ENCODE measurements around the gene TTC23L. TPM values are rescaled to one million over a fixed set of nuclear protein-coding genes. Genes with fewer than 3 reads are reported as not detected.

TTC23L gene
- total RNA-seq, 1 experiment from 2014 or later, result 1.9 TPM

GRCh38 chr5:34849253-34849652 lies 10.3 kb downstream of the TTC23L start:
- Mint-ChIP-seq H3K4me1 (peaks cover 11% of the 10 kb centered on the region), H3K4me3 (no peak overlapping the region), H3K27me3 (ENCODE audit: low read depth) (no peaks in the 10 kb centered on the region; the same call in 1 of the 2 replicates), H3K9me3 (peaks cover 12% of the 10 kb centered on the region), H3K36me3 (peaks cover 9% of the 10 kb centered on the region), H3K27ac (no peak overlapping the region)
- no peak for ATAC-seq
- ChIA-PET CTCF (no interaction called here), POLR2A (no interaction called here)
- DNase-seq (ENCODE audit: low spot score), result no peak
- TF ChIP-seq, protein P1, sequence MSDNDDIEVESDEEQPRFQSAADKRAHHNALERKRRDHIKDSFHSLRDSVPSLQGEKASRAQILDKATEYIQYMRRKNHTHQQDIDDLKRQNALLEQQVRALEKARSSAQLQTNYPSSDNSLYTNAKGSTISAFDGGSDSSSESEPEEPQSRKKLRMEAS (CRISPR knock-in tag; IDR thresholded peaks at IDR 0.05), result no peak
- no peak for TF ChIP-seq JAZF1 (CRISPR knock-in tag; IDR thresholded peaks at IDR 0.05)
- no peak for TF ChIP-seq PRRX2 (CRISPR knock-in tag; IDR thresholded peaks at IDR 0.05)
- TF ChIP-seq, protein P2, sequence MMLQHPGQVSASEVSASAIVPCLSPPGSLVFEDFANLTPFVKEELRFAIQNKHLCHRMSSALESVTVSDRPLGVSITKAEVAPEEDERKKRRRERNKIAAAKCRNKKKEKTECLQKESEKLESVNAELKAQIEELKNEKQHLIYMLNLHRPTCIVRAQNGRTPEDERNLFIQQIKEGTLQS (CRISPR knock-in tag; conservative IDR thresholded peaks at IDR 0.05), result no peak

DNA sequence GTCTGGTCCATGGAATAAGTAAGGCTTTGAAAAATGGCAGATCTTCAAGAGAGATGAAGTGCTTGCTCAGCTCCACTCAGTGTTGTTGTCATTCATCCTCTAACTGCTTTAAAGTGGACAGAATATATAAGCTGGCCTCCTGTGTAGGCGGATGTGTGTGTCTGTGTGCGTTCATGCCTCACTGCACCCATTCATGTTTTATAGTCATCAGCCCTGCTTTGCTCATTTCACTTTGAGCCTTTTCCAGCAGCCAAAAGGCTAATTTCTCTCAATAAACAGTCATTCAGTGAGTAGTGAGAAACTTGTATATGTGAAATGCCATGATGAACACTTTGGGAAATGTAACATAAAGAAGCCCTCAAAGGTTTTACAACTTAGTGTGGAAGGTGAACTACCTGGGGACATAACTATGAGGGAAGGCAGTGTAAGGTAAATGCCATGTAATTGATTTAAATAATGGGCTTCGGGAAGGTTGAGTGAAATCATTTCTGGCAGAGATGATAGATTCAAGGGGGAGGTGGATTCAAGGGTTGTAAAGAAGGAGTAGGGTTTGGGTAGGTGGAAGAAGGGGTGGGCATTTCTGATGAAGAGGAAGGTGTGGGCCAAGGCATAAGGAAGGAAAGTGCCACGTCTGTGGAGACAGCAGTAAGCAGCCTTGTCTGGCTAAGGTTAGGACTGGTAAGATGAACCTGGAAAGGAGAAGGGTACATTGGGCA lies 15.7 kb downstream of the TTC23L start:
- ChIA-PET POLR2A (no interaction called here), CTCF (no interaction called here)
- no peak for ATAC-seq
- peaks cover 9% of the 10 kb centered on the region for H3K36me3 Mint-ChIP-seq
- H3K4me3 Mint-ChIP-seq, result no peak overlapping the region
- DNase-seq (ENCODE audit: low spot score), result no peak
- no peak overlapping the region for H3K27ac Mint-ChIP-seq
- H3K27me3 Mint-ChIP-seq (ENCODE audit: low read depth), result no peaks in the 10 kb centered on the region; the same call in none of the 2 replicates
- TF ChIP-seq CREB1 (CRISPR knock-in tag; IDR thresholded peaks at IDR 0.05) (no peak), ZNF138 (CRISPR knock-in tag; conservative IDR thresholded peaks at IDR 0.05) (no peak), SMAD4 (CRISPR knock-in tag; IDR thresholded peaks at IDR 0.05) (no peak), ATF1 (CRISPR knock-in tag; IDR thresholded peaks at IDR 0.05) (no peak), FOXJ3 (CRISPR knock-in tag; IDR thresholded peaks at IDR 0.05; ENCODE audit: borderline replicate concordance) (no peak)
- peaks cover 12% of the 10 kb centered on the region for H3K9me3 Mint-ChIP-seq
- H3K4me1 Mint-ChIP-seq, result 0 out of 2 replicates have a peak, but pooled peaks cover 4% of the 10 kb centered on the region

DNA sequence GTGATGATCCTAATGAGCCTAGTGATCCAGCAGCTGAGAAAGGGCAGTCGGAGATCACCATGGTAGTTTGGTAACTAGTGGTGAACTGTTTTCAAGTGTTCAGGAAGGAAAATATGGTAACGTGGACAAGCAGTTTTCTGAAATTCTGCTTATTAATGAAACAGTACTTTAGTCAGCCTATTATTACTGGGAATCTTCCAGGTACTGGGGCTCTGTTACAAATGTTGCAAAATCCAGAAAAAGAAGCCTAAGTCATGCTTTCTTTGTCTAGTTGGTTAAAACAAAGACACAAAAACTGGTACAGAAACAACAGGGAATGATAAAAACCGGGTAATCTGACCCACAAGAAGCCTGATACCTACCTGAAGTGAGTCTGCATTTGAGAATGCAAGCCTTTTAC lies 18.2 kb downstream of the TTC23L start:
- H3K27ac Mint-ChIP-seq, result no peak overlapping the region
- ChIA-PET CTCF (no interaction called here), POLR2A (no interaction called here)
- no peak for DNase-seq (ENCODE audit: low spot score)
- H3K36me3 Mint-ChIP-seq, result peaks cover 8% of the 10 kb centered on the region
- no peak for TF ChIP-seq ETV6 (CRISPR knock-in tag; IDR thresholded peaks at IDR 0.05)
- no peak for TF ChIP-seq ZNF121 (CRISPR knock-in tag; IDR thresholded peaks at IDR 0.05)
- TF ChIP-seq JAZF1 (CRISPR knock-in tag; IDR thresholded peaks at IDR 0.05), result no peak
- no peak for TF ChIP-seq TCF7 (CRISPR knock-in tag; IDR thresholded peaks at IDR 0.05; ENCODE audit: low read depth)
- no peak for TF ChIP-seq HMGXB4 (CRISPR knock-in tag; IDR thresholded peaks at IDR 0.05)
- TF ChIP-seq, protein P3, sequence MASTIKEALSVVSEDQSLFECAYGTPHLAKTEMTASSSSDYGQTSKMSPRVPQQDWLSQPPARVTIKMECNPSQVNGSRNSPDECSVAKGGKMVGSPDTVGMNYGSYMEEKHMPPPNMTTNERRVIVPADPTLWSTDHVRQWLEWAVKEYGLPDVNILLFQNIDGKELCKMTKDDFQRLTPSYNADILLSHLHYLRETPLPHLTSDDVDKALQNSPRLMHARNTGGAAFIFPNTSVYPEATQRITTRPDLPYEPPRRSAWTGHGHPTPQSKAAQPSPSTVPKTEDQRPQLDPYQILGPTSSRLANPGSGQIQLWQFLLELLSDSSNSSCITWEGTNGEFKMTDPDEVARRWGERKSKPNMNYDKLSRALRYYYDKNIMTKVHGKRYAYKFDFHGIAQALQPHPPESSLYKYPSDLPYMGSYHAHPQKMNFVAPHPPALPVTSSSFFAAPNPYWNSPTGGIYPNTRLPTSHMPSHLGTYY (CRISPR knock-in tag; IDR thresholded peaks at IDR 0.05), result no peak
- no peak for TF ChIP-seq AR (CRISPR knock-in tag; IDR thresholded peaks at IDR 0.05)
- no peak for TF ChIP-seq ZNF281 (CRISPR knock-in tag; IDR thresholded peaks at IDR 0.05)
- peaks cover 9% of the 10 kb centered on the region for H3K9me3 Mint-ChIP-seq
- ATAC-seq, result no peak
- no peak overlapping the region for H3K4me3 Mint-ChIP-seq
- H3K27me3 Mint-ChIP-seq (ENCODE audit: low read depth), result no peaks in the 10 kb centered on the region; the same call in none of the 2 replicates
- peaks cover 18% of the 10 kb centered on the region for H3K4me1 Mint-ChIP-seq
